ENCODE data around the gene C1orf21.
"Not testable (repeated sequence)": the region's sequence is repeated elsewhere in the genome, so short reads cannot be mapped to it uniquely, and the experiment has no call there.

- not testable (repeated sequence) for TF ChIP-seq CTCF, POLR2A (IDR thresholded peaks at IDR 0.05)
Measured at GRCh38 chr1:184337865-184338264, 49.0 kb upstream of the C1orf21 start.
